ENCODE data around the gene C9.
"Not testable (repeated sequence)": the region's sequence is repeated elsewhere in the genome, so short reads cannot be mapped to it uniquely, and the experiment has no call there.

The C9 gene

GRCh38 chr5:39342460-39342859, 21.8 kb downstream of the C9 start:
- no peak for TF ChIP-seq CTCF (IDR thresholded peaks at IDR 0.05; ENCODE audit: extremely low read depth, insufficient read depth, missing control alignments)
- DNase-seq (ENCODE audit: low spot score), result no peak
- in situ Hi-C loops (cut with MboI; ENCODE audit: low pct_unique_long_range_greater_than_20kb, low sequenced_read_pairs, unreplicated experiment), result no loop called here

- in situ Hi-C loops (cut with MboI; ENCODE audit: low pct_unique_long_range_greater_than_20kb, low sequenced_read_pairs, unreplicated experiment), result no loop called here
- no peak for TF ChIP-seq CTCF (IDR thresholded peaks at IDR 0.05; ENCODE audit: extremely low read depth, insufficient read depth, missing control alignments)
These were observed 22.4 kb downstream of the C9 start for GRCh38 chr5:39341896-39342295.

DNA sequence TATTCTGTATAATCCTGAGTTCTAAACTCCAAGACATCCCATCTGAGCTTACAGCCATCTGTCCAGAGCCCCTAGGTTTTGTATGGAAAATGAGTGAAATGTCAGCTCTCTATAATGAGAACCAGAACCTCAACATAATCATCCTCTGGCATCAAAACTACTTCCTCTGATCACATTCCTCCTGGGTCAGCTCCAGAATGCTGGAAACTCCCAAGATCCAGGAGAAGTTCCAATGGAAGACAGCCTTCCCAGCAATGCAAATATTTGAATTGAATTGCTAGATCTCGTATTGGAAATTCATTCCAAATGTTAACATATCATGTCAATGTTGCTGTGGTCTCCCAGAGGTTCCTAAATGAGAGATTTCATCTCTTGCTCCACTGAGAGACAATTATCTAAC, 23.8 kb downstream of the C9 start:
- in situ Hi-C loops (cut with MboI; ENCODE audit: low pct_unique_long_range_greater_than_20kb, low sequenced_read_pairs, unreplicated experiment), result no loop called here
- no peak for DNase-seq (ENCODE audit: low spot score)
- no peak for TF ChIP-seq CTCF (IDR thresholded peaks at IDR 0.05; ENCODE audit: extremely low read depth, insufficient read depth, missing control alignments)

More at GRCh38 chr5:39341896-39342295, 22.4 kb downstream of the C9 start:
- DNase-seq (ENCODE audit: low spot score), result no peak

DNA sequence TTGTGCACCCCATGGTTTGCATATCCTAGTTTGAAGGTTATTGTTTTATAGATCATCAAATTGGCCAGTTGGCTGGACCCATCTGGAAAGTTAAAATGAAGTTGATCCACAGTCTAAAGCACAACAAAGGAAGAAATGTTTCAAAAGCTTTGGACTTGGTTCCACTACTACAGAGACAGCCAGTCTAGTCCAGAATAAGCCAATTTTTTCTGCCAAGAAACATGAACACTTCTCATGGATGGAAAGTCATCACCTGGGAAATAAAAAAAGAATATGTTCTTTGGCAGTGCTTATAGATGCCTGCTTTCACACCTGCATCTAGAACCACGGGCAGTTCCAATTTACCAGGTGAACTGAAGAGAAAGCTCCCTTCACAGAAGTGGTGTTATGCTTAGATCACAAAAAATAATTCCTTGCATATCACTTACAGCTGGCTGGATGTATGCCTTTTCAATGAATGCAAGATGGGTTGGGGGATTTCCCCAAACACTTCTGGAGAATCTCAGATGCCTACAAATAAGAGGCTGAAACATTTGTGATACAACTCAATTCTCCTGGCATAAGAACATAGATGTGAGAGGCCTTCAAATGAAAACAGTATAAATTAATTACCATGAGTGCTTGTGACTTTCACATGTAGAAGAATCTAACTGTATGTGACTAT, 26.9 kb downstream of the C9 start:
- no peak for TF ChIP-seq CTCF (IDR thresholded peaks at IDR 0.05; ENCODE audit: extremely low read depth, insufficient read depth, missing control alignments)
- in situ Hi-C loops (cut with MboI; ENCODE audit: low pct_unique_long_range_greater_than_20kb, low sequenced_read_pairs, unreplicated experiment), result no loop called here
- no peak for DNase-seq (ENCODE audit: low spot score)

- in situ Hi-C loops (cut with MboI; ENCODE audit: low pct_unique_long_range_greater_than_20kb, low sequenced_read_pairs, unreplicated experiment), result not testable (repeated sequence)
These were observed 30.0 kb downstream of the C9 start for GRCh38 chr5:39334296-39334695.

DNA sequence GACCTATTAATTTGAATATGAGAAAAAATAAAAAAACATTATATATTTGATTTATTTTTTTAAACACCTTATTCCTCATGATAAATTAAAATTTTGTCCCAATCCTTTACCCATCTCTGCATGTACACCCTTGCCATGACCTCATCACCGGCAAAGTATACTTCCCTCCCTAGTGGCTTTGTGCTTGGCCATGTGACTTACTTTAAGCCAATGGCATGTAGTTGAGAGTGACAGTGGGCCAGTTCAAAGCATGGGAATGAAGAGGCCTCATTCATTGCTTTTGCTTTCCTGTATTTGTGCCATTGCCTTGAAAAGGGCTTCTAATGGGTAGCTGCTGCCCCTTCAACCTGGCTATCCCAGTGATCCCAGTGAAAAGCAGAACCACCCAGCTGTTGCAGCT, 31.2 kb downstream of the C9 start:
- in situ Hi-C loops (cut with MboI; ENCODE audit: low pct_unique_long_range_greater_than_20kb, low sequenced_read_pairs, unreplicated experiment), result no loop called here
- no peak for DNase-seq (ENCODE audit: low spot score)
- TF ChIP-seq CTCF (IDR thresholded peaks at IDR 0.05; ENCODE audit: extremely low read depth, insufficient read depth, missing control alignments), result no peak

More at GRCh38 chr5:39334296-39334695, 30.0 kb downstream of the C9 start:
- DNase-seq (ENCODE audit: low spot score), result not testable (repeated sequence)

- no peak for DNase-seq (ENCODE audit: low spot score)
- in situ Hi-C loops (cut with MboI; ENCODE audit: low pct_unique_long_range_greater_than_20kb, low sequenced_read_pairs, unreplicated experiment), result no loop called here
- no peak for TF ChIP-seq CTCF (IDR thresholded peaks at IDR 0.05; ENCODE audit: extremely low read depth, insufficient read depth, missing control alignments)
These were observed 32.4 kb downstream of the C9 start for GRCh38 chr5:39331861-39332381.

All from GM13977 (cell line).